Stimulated activated CD8-positive, alpha-beta memory T cell treated with anti-CD3 and anti-CD28 coated beads, Interleukin-15, amount 100 ng/mL, for 4 hours (primary cell): ENCODE measurements around the gene MEAK7.

Source experiments
- DNase-seq, 2 donors: peaks; one replicate each; pipeline ENCODE4 v3.0.0-alpha.2; 2020; ENCODE audit warnings: low read depth in 2 of 2

MEAK7 gene

GRCh38 chr16:84489131-84489530 lies 15.3 kb downstream of the MEAK7 start:
- no peak for DNase-seq

- no peak for DNase-seq
Measured at GRCh38 chr16:84487358-84487757, 17.1 kb downstream of the MEAK7 start.

- no peak for DNase-seq
Measured at GRCh38 chr16:84486551-84487235, 17.8 kb downstream of the MEAK7 start.

- DNase-seq = no peak
Measured at GRCh38 chr16:84486126-84486525, 18.3 kb downstream of the MEAK7 start.

GRCh38 chr16:84485255-84486010 lies 19.0 kb downstream of the MEAK7 start:
- no peak for DNase-seq

- DNase-seq = no peak
Measured at GRCh38 chr16:84484579-84485254, 19.7 kb downstream of the MEAK7 start.

GRCh38 chr16:84483882-84484565 lies 20.4 kb downstream of the MEAK7 start:
- DNase-seq = no peak

GRCh38 chr16:84482951-84483881 lies 21.2 kb downstream of the MEAK7 start:
- DNase-seq = no peak

GRCh38 chr16:84482001-84482891 lies 22.2 kb downstream of the MEAK7 start:
- DNase-seq = no peak

- DNase-seq = no peak
Measured at GRCh38 chr16:84481051-84481735, 23.3 kb downstream of the MEAK7 start.

- DNase-seq = no peak
Measured at GRCh38 chr16:84479716-84480450, 24.6 kb downstream of the MEAK7 start.

GRCh38 chr16:84478172-84478947 lies 26.1 kb downstream of the MEAK7 start:
- no peak for DNase-seq

GRCh38 chr16:84477661-84478060 lies 26.8 kb downstream of the MEAK7 start:
- DNase-seq = no peak

GRCh38 chr16:84476401-84476800 lies 28.1 kb downstream of the MEAK7 start:
- no peak for DNase-seq

GRCh38 chr16:84475643-84476240 lies 28.7 kb downstream of the MEAK7 start:
- no peak for DNase-seq

GRCh38 chr16:84471966-84472365 lies 32.5 kb downstream of the MEAK7 start:
- DNase-seq = no peak

GRCh38 chr16:84471316-84471715 lies 33.1 kb downstream of the MEAK7 start:
- DNase-seq = no peak

- DNase-seq = no peak
Measured at GRCh38 chr16:84467709-84468108, 36.8 kb downstream of the MEAK7 start.
